GM12878 (cell line): ENCODE measurements around the gene PCSK6. TPM values are rescaled to one million over a fixed set of nuclear protein-coding genes. Genes with fewer than 3 reads are reported as not detected.

Experiments
- ATAC-seq: fragments of 200-7000 bp; cut with Tn5 transposase; 3 replicates; pipeline ENCODE4 v1.9.1; 2020; ENCODE audit warnings: mild to moderate bottlenecking, moderate library complexity
- BruUV-seq: library from RNA; stranded (reverse); fragments of 400-500 nt; replicated peaks from 2 replicates; lab custom pipeline; 2021; lab: Mats Ljungman, UMichigan
- CTCF ChIA-PET: fragments of 300-600 bp; sonication (Branson Sonifier 250); formaldehyde crosslinking; extraction: SDS; loops from one replicate; lab custom pipeline; 2021; ENCODE audit warnings: inconsistent platforms; lab: Yijun Ruan, JAX
- POLR2A ChIA-PET: fragments of 350-600 bp; formaldehyde crosslinking; extraction: SDS; loops from one replicate; lab custom pipeline; 2021; ENCODE audit warnings: inconsistent platforms; lab: Charles Lee
- RAD21 ChIA-PET: fragments of 300-600 bp; sonication (Branson Sonifier 250); formaldehyde crosslinking; loops from one replicate; lab custom pipeline; 2023; ENCODE audit warnings: antibody characterized with exemption; ENCODE audit not compliant: unreplicated experiment; lab: Charles Lee
- SMC1A ChIA-PET: fragments of 300-600 bp; sonication (Branson Sonifier 250); formaldehyde crosslinking; loops from one replicate; lab custom pipeline; 2023; ENCODE audit not compliant: unreplicated experiment, uncharacterized antibody; lab: Charles Lee
- DNase-seq: peaks from one replicate; pipeline ENCODE4 v3.0.0-alpha.2; 2011; ENCODE audit warnings: low read depth, low spot score
- FAIRE-seq: peaks from 3 replicates; lab custom pipeline; 2011; peaks lifted over from hg19 to GRCh38; lab: Jason Lieb, UNC
- H2AFZ ChIP-seq: 2 replicates; pipeline ENCODE4 v1.6.0; 2011; ENCODE audit warnings: low read depth, low read length, control low read depth; ENCODE audit not compliant: control insufficient read depth
- H3K27ac ChIP-seq: 2 replicates; pipeline ENCODE4 v1.5.1; 2011; ENCODE audit warnings: control low read depth; ENCODE audit not compliant: control insufficient read depth, insufficient read depth
- H3K27me3 ChIP-seq, 2 experiments: replicated peaks in 1 of 2; 2 replicates each; pipeline versions ENCODE4 v1.6.0 to v1.6.1; 2011; ENCODE audit warnings: low read length in 1 of 2; ENCODE audit not compliant: control insufficient read depth in 2 of 2, insufficient read depth in 2 of 2
- H3K36me3 ChIP-seq, 2 experiments: 2 replicates each; pipeline ENCODE4 v1.5.1; 2011; ENCODE audit warnings: low read length in 1 of 2; ENCODE audit not compliant: control insufficient read depth in 2 of 2, insufficient read depth in 2 of 2
- H3K4me1 ChIP-seq: 2 replicates; pipeline ENCODE4 v1.6.1; 2011; ENCODE audit warnings: mild to moderate bottlenecking, low read length, moderate library complexity, mixed read lengths; ENCODE audit not compliant: control insufficient read depth, insufficient read depth
- H3K4me2 ChIP-seq: 2 replicates; pipeline ENCODE4 v1.6.0; 2011; ENCODE audit warnings: control low read depth; ENCODE audit not compliant: control insufficient read depth, insufficient read depth
- H3K4me3 ChIP-seq: fragments of 200-600 bp; sonication (generic); 2 replicates; pipeline ENCODE4 v1.5.1; 2016
- H3K79me2 ChIP-seq: 2 replicates; pipeline ENCODE4 v1.6.0; 2011; ENCODE audit warnings: low read length; ENCODE audit not compliant: control insufficient read depth, insufficient read depth
- H3K9ac ChIP-seq: 2 replicates; pipeline ENCODE4 v1.8.0; 2011; ENCODE audit warnings: low read length, control low read depth, mixed read lengths; ENCODE audit not compliant: control insufficient read depth, insufficient read depth
- H3K9me3 ChIP-seq: replicated peaks from 3 replicates; pipeline ENCODE4 v1.5.1; 2011; ENCODE audit warnings: mild to moderate bottlenecking, low read length; ENCODE audit not compliant: control insufficient read depth, insufficient read depth
- H4K20me1 ChIP-seq: 2 replicates; pipeline ENCODE4 v1.6.0; 2011; ENCODE audit not compliant: control insufficient read depth, insufficient read depth
- BCL11A ChIP-seq: IDR thresholded peaks from 2 replicates; pipeline ENCODE4 v1.6.1; 2011; ENCODE audit warnings: low read depth, low read length
- HCFC1 ChIP-seq: fragments of 150-350 bp; IDR thresholded peaks from 2 replicates; pipeline ENCODE4 v1.6.1; 2014; ENCODE audit warnings: low read length
- KAT2A ChIP-seq: conservative IDR thresholded peaks from 2 replicates; pipeline ENCODE4 v1.6.1; 2011; ENCODE audit warnings: low read depth, low read length; ENCODE audit not compliant: control insufficient read depth
- POLR2AphosphoS2 ChIP-seq: IDR thresholded peaks from 2 replicates; pipeline ENCODE4 v1.6.1; 2011; ENCODE audit warnings: low read depth, mild to moderate bottlenecking, low read length, improper control_type of control experiment, moderate library complexity
- ZNF217 ChIP-seq: fragments of 450-650 bp; IDR thresholded peaks from 2 replicates; pipeline ENCODE4 v1.6.1; 2017; ENCODE audit warnings: antibody characterized with exemption, mild to moderate bottlenecking
- ZNF384 ChIP-seq: IDR thresholded peaks from 2 replicates; pipeline ENCODE4 v1.6.1; 2012; ENCODE audit warnings: low read depth, mild to moderate bottlenecking, low read length, improper control_type of control experiment, borderline replicate concordance
- WGBS: methylation state at CpG from one replicate; pipeline ENCODE4 v1.1.6; 2016; ENCODE audit warnings: low lambda C conversion rate; ENCODE audit not compliant: insufficient replicate concordance, insufficient coverage; ENCODE audit errors: missing lambda C conversion rate; 5-methylcytosine and 5-hydroxymethylcytosine counted together
- in situ Hi-C: fragments of 300-500 bp; cut with MboI; formaldehyde crosslinking; loops from 9 replicates; pipeline ENCODE4 v1.14.3; 2018; ENCODE audit warnings: mixed read lengths
- intact Hi-C: fragments of 100-400 bp; cut with micrococcal nuclease; formaldehyde crosslinking; loops from one replicate; pipeline ENCODE4 v1.14.2; 2022; ENCODE audit not compliant: unreplicated experiment
- polyA plus RNA-seq, 11 experiments: library from polyadenylated mRNA; depleted of rRNA in 4 of 11; unstranded in 6 of 11; stranded (reverse) in 5 of 11; fragments of >200 nt; fragmentation: Nextera tagmentation in 4 of 11; fragmentation: Illumina TruSeq in 1 of 11; extraction: Ambion mirVana in 4 of 11; extraction: Trizol in 1 of 11; gene quantifications; 1 replicate in 1 of 11; 2 replicates in 10 of 11; pipeline versions ENCODE4 v1.2.1 to v1.2.3, GENCODE V29; 2011 to 2016; ENCODE audit warnings: inconsistent platforms in 2 of 11, missing spikeins in 2 of 11, low read depth in 1 of 11
- total RNA-seq, 4 experiments: library from RNA; depleted of rRNA in 3 of 4; stranded (reverse); fragments of >200 nt in 3 of 4; fragmentation: Illumina TruSeq in 1 of 4; extraction: Trizol in 1 of 4; gene quantifications; 2 replicates each; pipeline versions ENCODE4 v1.2.1 to v1.2.3, GENCODE V29; 2013 to 2021
- TF ChIP-seq, protein P1 (sequence below): fragments of 450-650 bp; IDR thresholded peaks from 2 replicates; pipeline ENCODE4 v1.6.1; 2017; ENCODE audit warnings: mild to moderate bottlenecking, low read depth, inconsistent platforms; ENCODE audit not compliant: poor library complexity, severe bottlenecking

The PCSK6 gene
- total and polyA plus RNA-seq, 10 of the 15 experiments (the other 5 are each of a cell fraction or from before 2014, with no cell fraction given): 0.19 to 0.67 (median 0.25) TPM; not detected in 4

DNA sequence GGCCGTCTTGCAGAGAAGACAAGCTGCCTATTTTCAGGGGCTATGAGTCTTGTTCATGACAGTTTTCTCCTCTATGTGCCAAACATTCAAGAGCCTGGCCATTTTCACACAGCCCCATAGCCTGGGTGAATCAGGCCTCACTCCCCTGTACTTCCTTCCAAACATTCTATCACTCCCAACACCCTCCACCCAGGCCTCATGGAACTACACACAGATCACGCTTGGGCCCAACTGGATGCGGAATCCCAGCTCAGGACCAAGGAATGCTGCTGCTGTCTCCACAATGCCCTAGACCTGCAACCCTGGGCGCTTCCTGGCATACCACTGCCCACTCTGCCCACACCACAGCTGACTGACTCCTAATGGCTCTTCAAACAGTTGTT is 39.4 kb upstream of the PCSK6 start:
- no TSS peak for BruUV-seq
- ChIA-PET RAD21 (interaction anchor here (0.9 kb wide), 1 partner anchor 111 kb away, joined by 3 read pairs; no protein-coding TSS in a partner anchor), CTCF (no interaction called here), SMC1A (no interaction called here), POLR2A (no interaction called here)
- 44% methylated on average over 4 of the region's 4 CpGs for WGBS
- no peak overlapping the region for H3K4me2 ChIP-seq
- no peak for DNase-seq
- no peak overlapping the region for H3K4me3 ChIP-seq
- in situ Hi-C loops (no loop called here), intact Hi-C loops (no loop called here)
- H4K20me1 ChIP-seq: no peaks in the 10 kb centered on the region; the same call in 1 of the 2 replicates
- no peaks in the 10 kb centered on the region for H3K79me2 ChIP-seq
- H3K4me1 ChIP-seq: no peaks in the 10 kb centered on the region
- no peaks in the 10 kb centered on the region for H3K36me3 ChIP-seq
- TF ChIP-seq ZNF217 (no peak), POLR2AphosphoS2 (no peak), BCL11A (no peak), ZNF384 (no peak), HCFC1 (no peak), KAT2A (no peak)
- TF ChIP-seq, protein P1, sequence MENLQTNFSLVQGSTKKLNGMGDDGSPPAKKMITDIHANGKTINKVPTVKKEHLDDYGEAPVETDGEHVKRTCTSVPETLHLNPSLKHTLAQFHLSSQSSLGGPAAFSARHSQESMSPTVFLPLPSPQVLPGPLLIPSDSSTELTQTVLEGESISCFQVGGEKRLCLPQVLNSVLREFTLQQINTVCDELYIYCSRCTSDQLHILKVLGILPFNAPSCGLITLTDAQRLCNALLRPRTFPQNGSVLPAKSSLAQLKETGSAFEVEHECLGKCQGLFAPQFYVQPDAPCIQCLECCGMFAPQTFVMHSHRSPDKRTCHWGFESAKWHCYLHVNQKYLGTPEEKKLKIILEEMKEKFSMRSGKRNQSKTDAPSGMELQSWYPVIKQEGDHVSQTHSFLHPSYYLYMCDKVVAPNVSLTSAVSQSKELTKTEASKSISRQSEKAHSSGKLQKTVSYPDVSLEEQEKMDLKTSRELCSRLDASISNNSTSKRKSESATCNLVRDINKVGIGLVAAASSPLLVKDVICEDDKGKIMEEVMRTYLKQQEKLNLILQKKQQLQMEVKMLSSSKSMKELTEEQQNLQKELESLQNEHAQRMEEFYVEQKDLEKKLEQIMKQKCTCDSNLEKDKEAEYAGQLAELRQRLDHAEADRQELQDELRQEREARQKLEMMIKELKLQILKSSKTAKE: no peak
- no peak for FAIRE-seq
- H3K9me3 ChIP-seq: no peaks in the 10 kb centered on the region
- H2AFZ ChIP-seq: no peak overlapping the region
- no peak for ATAC-seq
- H3K9ac ChIP-seq: no peak overlapping the region
- H3K27me3 ChIP-seq: peaks cover 0 to 6% of the 10 kb centered on the region in 2 experiments; a peak in 2 of 4 replicates
- no peak overlapping the region for H3K27ac ChIP-seq
